ENCODE measurements around the gene STRN4.

DNA sequence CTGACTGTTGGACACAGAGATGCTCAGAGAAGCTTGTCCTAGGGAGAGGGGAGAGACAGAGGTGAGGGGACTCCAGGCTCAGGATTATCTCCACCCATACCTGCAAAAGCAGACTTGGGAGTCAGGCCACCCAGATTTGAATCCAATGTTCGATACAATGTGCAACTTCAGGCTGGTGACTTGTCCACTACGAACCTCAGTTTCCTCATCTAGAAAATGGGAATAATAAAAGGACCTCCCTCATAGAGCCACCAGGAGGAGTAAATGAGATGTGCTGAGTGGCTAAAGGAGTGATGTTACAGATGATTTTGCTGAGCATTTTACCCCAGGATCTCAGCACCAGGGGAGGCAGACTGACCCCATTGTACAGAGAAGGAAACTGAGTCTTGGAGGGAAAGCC is 54.3 kb downstream of the STRN4 start:
- TF ChIP-seq, protein P1, sequence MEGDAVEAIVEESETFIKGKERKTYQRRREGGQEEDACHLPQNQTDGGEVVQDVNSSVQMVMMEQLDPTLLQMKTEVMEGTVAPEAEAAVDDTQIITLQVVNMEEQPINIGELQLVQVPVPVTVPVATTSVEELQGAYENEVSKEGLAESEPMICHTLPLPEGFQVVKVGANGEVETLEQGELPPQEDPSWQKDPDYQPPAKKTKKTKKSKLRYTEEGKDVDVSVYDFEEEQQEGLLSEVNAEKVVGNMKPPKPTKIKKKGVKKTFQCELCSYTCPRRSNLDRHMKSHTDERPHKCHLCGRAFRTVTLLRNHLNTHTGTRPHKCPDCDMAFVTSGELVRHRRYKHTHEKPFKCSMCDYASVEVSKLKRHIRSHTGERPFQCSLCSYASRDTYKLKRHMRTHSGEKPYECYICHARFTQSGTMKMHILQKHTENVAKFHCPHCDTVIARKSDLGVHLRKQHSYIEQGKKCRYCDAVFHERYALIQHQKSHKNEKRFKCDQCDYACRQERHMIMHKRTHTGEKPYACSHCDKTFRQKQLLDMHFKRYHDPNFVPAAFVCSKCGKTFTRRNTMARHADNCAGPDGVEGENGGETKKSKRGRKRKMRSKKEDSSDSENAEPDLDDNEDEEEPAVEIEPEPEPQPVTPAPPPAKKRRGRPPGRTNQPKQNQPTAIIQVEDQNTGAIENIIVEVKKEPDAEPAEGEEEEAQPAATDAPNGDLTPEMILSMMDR (IDR thresholded peaks at IDR 0.05; ENCODE audit: insufficient read depth, low read length), result no peak
- TF ChIP-seq POLR2AphosphoS5 (IDR thresholded peaks at IDR 0.05; ENCODE audit: low read depth), result no peak
- TF ChIP-seq GABPA (IDR thresholded peaks at IDR 0.05; ENCODE audit: low read depth), result no peak
